WI38 (cell line): ENCODE data around the gene TRAF2.

ENCODE experiments used
- H3K4me3 ChIP-seq: 2 replicates; pipeline ENCODE4 v1.5.1; 2011; ENCODE audit warnings: low read depth, mild to moderate bottlenecking, control low read depth, low read length
- CTCF ChIP-seq: IDR thresholded peaks from 2 replicates; pipeline ENCODE4 v1.5.1; 2012; ENCODE audit warnings: low read depth, mild to moderate bottlenecking, control low read depth, low read length

Gene TRAF2

GRCh38 chr9:136901516-136902258 is 15.4 kb downstream of the TRAF2 start:
- no peak overlapping the region for H3K4me3 ChIP-seq
- TF ChIP-seq CTCF, result no peak

GRCh38 chr9:136902259-136902821 is 16.0 kb downstream of the TRAF2 start:
- H3K4me3 ChIP-seq, result no peak overlapping the region
- no peak for TF ChIP-seq CTCF

- TF ChIP-seq CTCF, result no peak
- H3K4me3 ChIP-seq, result no peak overlapping the region
Measured at GRCh38 chr9:136903041-136903554, 16.8 kb downstream of the TRAF2 start.

- TF ChIP-seq CTCF, result no peak
- no peak overlapping the region for H3K4me3 ChIP-seq
Measured at GRCh38 chr9:136906266-136906665, 19.9 kb downstream of the TRAF2 start.

- H3K4me3 ChIP-seq, result no peak overlapping the region
- TF ChIP-seq CTCF, result no peak
Measured at GRCh38 chr9:136907011-136907914, 20.9 kb downstream of the TRAF2 start.

- H3K4me3 ChIP-seq, result no peak overlapping the region
- no peak for TF ChIP-seq CTCF
Measured at GRCh38 chr9:136910197-136910900, 24.0 kb downstream of the TRAF2 start.
